HG02938 (cell line): ENCODE measurements around the gene ADARB2.

ENCODE experiments used
- ATAC-seq: cut with Tn5 transposase; IDR thresholded peaks from one replicate; pipeline ENCODE4 v1.9.1; 2021; ENCODE audit warnings: mild to moderate bottlenecking, moderate library complexity; ENCODE audit not compliant: unreplicated experiment

ADARB2 gene

DNA sequence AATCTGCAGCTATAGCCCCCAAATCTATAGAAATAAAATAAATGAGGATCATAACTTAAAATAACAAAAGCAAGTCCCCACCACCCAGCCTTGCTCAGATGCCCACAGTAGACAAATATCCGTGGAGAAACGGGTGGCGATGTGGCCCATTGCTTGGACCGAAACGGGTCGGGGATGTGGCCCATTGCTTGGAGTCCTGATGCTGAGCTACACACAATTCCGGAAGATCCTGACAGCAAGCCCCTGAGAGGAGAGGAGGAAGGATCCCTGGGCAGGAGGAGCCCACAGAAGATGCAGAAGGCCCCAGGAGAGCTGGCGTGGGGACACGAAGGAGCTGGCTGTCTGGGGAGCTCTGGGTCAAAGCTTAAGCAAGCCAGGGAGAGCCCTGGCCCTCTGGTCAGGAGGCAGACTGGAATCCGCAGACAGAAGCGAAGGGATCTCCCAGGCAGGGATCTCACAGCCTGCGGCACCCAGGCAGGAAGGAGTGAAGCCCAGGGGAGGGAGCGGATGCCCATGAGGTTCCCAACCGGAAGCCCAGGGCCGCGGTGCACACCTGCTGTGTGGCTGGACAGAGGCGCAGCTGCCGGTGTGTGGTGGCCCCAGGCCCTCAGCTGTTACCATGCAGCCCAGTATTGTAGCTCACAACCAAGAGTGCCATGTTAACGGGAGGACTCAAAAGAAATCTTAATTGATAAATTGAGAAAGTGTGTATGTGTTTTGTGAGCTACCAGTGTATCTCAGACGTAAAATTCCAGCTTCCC lies 138.8 kb downstream of the ADARB2 start:
- no peak for ATAC-seq

DNA sequence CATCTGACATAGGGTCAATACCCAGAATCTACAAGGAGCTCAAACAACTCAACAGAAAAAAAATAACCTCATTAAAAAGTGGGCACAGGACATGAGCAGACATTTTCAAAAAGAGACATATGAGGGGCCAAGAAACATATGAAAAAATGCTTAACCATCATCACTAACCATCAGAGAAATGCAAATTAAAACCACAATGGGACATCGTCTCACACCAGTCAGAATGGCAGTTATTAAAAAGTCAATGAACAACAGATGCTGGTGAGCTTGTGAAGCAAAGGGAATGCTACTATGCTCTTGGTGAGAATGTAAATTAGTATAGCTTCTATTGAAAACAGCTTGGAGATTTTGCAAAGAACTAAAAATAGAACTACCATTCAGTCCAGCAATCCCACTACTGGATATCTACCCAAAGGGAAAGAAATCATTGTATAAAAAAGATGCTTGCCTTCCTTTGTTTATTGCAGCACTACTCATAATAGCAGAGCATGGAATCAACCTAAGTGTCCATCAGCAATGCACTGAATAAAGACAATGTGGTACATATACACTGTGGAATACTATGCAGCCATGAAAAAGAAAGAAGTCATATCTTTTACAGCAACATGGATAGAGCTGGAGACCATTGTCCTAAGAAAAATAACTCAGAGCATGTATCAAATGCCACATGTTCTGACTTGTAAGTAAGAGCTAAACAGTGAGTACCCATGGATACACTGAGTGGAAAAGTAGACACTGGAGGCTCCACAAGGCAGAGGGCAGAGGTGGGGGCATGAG lies 139.8 kb downstream of the ADARB2 start:
- no peak for ATAC-seq

DNA sequence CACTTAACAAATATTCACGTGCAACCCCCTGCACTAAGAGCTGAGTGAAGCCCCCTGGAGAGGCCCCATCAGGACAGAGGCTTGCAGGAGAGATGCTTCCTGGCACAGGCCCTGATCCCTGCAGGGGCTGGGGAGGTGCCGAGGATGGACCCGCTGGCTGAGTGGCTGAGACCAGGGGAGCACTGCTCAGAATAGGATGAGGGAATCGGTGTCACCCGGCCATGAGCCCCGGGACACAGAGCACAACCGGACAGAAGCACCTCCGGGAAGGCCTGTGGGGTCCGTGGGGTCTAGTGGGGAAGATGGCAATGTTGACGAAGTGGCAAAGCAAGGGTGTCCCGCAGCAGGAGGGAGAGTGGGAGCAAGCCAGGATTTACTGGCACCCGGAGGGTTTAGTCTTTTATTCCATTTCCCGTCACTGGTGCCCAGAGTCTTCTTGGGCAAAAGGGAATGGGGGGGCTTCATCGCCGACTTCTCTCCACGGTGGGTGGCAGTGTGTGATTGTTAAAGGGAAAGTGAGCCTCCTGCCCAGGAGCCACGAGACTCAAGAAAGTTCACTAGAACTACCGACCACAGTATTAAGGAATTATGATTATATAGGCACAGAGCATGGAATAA lies 140.7 kb downstream of the ADARB2 start:
- ATAC-seq: no peak

DNA sequence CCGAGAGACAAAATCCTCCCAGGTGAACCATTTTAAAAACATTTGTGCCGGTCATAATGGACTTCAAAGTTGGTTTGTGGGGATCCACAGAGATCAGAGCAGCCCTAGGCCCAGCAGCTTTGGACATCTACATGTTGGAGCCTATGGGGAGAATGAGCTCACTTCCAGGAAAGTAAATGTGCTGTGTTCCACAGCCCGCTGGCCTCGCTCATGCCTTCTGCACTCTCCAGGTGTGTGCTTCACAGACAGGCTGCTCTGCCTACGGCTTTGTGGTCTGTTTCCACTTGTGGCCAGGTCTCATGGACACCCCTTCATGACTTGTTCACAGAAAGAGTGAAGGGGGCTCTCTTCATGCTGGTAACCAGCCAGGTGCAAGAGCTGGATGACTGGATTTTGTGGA lies 141.6 kb downstream of the ADARB2 start:
- no peak for ATAC-seq

DNA sequence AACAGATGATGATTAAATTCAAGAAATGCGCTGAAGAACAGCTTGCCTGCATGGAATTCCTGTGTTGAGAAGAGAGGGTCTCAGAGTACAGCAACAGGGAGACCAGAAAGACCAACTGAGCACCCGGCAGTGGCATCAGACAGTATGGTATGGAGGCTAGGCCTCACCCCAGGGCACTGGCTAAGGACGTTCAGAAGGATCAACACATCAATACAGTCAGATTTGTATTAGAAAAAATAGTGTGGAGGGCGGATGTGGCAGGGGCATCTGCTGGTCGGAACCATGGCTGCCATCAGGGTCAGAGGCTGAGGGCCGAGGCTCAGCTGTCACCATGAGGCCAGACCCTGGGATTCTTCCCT lies 142.1 kb downstream of the ADARB2 start:
- no peak for ATAC-seq

DNA sequence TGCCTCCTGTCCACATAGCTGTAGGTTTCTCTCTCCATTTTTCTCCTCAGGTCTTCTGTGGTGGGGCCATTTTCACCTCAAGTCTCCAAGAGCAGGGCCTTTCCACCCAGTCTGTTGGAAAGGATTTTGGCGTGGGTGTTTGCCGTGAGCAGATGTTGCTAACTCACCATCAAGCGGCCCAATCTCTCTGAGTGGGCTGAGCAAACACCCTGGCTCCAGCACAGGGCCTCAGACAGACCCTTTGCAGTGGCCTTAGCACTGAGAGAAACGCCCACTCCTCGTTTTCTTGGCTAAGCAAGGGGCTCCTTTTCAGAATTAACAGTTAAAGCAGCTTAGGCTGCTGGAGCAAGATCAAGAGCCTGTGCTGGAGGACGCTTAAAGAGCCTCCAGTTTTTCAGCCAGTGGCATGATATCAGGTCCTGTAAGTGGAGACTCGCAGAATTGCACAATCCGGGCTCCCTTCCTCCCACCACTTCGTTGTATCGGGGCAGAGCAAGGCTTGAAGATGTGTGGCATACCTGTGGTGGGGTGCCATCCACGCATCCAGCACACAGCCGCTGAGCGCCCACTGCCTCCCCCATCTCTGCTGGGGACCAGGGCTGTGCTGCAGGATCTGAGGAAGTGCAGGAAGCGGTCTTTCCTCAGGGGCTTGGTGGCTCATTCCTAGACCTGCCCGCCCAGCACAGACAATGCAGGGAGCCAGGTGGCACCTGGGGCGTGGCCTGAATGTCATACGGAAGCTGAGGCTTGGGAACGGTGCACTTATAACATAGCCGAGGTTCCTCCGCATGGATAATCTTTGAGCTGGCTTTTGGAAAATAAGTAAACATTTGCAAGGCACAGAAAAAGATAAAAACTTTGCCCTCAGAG lies 142.7 kb downstream of the ADARB2 start:
- no peak for ATAC-seq

DNA sequence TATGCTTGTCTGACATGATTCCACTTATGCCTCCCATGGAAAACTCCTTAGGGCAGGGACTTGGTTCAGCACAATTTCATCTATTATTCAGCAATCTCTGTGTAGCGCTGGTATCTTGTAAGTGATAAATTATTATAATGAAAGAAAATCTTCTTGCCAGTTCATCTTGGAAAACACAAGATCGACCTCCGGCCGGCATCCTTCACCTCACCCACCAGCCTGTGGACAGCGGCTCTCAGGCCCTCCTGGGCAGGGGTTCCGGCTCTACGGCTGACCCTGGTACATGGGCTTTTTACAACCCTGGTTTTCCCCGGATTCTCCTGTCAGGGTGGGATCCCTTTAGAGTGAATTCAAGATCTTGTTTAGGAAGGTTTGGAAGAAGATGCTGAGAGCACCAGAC lies 145.6 kb downstream of the ADARB2 start:
- no peak for ATAC-seq

DNA sequence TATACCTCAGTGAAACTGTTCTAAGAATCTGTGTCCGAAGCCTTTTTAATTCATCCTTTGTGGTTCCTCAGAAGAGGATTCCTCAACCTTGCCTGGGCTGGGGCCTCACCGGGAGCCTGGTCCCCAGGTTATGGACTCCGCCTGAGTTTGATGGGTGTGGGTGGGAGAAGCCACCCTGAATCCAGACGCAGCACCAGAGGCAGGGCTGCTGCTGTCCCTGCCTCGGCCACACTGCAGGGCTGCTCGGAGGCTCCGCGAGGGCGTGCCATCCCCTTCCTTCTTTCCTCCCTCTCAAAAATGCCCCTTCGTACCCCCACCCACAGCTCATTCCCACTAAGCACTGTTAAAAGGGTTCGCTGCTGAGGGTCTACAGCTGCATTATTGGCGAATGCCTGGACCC lies 146.3 kb downstream of the ADARB2 start:
- ATAC-seq: no peak

DNA sequence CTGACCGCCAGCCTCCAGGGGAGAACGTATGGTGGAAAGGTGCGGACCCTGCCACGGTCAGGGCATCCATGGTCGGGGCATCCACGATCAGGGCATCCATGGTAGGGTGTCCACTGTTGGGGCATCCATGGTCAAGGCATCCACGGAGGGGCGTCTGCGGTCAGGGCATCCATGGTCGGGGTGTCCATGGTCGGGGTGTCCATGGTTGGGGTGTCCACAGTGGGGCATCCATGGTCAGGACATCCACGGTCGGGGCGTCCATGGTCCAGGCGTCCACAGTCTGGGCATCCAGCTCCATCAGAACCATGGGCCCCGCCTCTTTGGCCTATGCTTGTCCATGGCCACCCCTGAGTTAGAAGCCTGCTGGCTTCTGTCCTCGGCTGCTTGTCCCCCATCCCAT lies 148.1 kb downstream of the ADARB2 start:
- ATAC-seq: no peak

DNA sequence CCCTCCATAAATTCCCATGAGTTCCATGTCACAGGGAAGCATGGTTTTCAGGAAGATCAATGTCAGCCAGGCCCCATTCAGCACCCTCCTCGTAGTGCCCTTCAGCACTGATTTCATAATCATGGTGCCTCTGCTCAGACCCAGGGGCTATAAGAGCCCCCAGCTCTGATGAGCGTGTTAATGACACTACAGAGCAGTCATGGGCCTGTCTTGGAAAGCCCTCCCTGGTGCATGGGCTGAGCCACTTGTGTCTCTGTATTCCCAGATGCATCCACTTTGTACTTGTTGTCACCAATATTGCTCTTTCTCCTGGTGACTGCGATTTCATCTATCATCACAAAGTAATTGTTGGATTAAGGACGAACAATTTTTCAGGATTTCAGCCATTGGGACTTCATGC lies 154.6 kb downstream of the ADARB2 start:
- ATAC-seq: no peak

DNA sequence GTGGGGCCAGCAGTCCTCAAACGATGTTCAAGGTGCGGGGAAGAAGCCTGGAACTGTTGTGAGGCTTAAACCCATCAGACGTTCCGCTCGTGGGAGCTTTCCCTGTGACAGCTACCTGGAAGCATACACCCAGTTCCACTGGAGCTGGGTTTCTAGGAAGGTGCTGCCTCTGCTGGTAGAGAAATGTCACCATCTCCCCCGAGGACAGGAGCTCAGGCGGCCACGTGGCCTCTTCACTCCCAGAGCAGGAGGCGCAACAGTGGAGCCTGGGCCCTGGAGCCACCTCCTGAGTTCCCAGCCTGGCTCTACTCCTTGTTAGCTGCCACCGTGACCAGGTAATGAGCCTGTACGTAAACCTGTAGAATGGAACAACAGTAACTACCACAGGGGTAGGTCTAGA lies 156.1 kb downstream of the ADARB2 start:
- no peak for ATAC-seq

DNA sequence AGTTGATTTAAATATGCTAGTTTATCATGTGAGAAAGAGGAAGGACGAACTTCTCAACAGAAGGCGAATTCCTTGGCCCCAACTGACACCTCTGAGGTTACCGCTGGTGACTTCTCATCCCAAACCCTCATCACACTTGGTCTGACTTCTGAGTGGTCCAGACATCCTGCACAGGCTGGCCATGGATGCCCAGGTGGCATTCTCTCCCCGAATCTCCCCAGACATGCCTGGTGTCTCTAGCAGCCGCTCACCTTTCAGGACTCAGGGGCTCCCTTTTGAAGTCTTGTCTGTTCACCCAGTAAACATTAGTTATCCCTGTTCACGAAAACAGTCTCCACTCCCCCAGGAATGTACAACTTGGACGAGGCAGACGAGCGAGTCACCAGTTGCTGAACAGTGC lies 157.7 kb downstream of the ADARB2 start:
- ATAC-seq: no peak

DNA sequence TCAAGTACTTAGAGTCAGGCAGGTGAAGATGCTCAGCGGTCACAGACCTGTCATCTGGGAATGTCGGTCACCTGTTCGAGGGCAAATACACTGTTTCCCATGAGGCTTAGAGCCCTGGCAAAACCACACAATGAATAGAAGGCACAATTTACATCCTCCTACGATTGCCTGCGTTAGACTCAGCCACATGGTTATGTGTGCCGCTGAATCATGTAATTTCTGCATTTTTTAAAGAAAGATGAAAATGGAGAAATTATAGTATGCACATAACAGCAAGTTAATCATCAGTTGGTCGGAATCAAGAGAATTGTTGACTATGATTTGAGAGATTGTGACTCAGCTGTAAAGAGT lies 158.2 kb downstream of the ADARB2 start:
- ATAC-seq: no peak

DNA sequence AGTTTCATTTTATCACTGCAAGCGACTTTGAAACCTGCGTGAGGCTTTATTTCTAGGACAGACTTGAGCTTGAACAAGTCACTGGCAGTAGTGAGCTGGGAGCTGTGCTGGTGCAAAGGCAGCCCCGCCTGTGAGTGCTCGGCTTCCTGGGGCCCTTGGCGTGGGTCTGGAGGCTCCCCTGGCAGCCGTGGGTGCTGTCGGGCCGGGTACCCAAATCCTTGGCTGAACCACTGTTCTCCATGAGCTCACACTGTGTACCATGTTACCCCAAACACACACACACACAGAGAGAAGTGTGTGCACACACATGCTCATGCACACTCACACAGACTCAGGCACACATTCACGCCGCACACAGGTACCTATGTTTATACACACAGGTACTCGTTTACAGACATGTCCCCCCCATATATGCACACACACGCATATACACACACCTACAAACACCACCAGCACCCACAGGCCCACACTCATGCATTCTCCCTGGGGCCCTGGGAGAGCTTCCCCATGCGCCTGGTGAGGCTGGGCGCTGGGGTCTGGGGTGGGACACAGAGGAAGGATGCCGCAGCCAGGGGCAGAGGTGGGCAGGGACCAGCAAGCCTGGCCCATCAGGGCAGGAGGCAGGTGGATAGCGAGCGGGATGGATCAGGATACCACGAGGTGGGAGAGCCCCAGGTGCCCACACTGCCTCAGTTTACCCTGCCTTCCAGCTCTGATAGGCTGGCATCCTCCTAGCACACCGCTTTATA lies 158.8 kb downstream of the ADARB2 start:
- no peak for ATAC-seq

DNA sequence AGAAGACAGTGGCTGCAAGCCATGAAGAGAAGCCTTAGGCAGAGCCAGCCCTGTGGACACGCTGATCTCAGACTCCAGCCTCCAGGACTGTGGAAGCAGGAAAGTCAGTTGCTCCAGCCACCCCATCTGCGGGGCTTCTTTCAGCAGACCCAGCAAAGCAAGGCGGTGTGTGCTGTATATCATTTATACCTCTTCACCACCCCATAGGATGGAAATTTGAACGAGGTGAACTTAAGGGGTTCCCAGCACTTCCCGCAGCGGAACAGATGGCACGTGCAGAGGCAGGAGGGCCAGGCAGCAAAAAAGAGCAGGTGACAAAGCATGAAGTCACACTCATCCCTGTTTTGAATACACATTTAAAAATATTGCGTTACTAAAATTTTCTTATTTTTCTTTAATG lies 159.4 kb downstream of the ADARB2 start:
- no peak for ATAC-seq

DNA sequence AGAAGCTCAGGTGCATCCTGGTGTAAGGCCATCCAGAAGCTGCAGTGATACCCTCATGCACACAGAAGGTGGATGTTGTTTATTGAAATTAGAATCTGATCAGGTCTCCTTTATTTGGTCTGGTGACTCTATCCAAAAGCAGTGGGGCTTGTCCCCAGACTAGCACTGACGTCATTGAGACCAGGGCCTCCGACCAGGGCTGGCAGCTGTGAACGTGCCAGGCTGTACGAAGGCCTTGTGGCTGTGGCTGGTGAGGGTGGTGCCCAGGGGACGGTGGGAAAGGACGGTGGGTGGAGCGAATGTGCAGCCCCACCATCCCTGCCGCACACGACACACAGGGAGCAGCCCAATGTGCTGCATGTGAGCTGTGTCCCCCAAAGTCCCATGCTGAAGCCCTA lies 160.0 kb downstream of the ADARB2 start:
- ATAC-seq: no peak

DNA sequence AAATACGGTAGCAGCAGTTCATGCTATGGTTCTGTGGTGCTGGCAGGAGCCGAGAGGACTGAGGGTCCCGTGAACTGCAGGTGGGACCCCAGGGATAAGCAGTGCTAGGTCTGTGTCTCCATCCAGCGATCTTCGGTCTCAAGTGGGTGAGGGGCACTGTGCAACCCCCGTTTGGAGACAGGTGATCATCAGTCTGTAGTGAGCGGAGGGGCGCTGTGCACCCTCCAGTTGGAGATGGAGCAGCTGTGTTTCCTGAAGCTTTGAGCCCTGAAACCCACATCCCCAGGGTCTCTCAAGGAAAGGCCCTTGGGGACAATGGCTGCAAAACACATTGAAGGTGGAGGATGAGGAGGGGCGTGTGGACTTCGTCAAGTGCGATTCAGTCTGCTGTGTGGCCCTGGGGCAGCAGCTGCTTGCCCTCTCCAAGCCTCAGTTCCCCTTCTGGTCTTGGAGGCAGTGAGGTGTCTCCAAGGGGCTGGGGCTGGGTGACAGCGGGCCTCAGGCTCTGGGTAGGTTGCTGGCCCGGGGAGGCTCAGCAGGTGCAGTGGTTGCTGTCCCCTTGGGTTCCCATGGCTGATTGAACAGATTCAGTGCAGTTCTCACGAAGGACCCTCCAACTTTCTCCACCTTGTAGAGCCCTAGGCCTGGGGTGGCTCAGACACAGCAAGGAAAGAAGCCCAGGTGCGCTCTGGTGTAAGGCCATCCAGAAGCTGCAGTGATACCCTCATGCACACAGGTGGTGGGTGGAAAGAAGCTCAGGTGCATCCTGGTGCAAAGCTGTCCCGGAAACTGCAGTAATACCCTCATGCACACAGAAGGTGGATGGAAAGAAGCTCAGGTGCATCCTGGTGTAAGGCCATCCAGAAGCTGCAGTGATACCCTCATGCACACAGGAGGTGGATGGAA lies 160.6 kb downstream of the ADARB2 start:
- no peak for ATAC-seq

DNA sequence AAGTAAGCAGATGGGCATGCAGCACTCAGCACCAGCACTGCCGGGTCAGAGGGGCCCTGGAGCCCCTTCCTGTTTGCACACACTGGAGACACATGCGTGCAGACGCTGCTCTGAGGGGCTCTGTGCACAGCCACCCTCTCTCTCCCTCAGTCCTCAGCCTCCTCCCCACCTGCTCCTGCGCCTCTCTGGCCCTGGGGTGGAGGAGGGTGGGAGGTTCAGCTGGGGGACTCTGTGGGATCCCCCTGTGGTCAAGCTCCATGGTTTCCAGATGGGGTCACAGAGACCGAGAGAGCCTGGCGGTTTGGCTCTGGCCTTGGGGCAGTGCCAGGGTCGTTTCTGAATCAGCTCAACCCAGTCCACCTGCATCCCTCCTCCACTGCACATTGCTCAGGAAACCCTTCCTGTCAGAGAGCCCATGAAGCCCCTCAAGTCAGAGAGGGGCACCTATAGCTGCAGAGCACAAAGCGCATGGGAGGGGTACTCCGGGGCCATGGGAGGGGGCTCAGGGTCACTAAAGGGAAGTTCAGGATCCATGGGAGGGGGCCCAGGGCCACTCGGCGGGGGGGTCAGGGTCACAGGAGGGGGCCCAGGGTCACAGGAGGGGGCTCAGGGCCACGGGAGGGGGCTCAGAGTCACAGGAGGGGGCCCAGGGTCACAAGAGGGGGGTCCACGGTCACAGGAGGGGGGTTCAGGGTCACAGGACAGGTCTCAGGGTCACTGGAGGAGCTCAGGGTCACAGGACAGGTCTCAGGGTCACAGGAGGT lies 161.7 kb downstream of the ADARB2 start:
- ATAC-seq: no peak

DNA sequence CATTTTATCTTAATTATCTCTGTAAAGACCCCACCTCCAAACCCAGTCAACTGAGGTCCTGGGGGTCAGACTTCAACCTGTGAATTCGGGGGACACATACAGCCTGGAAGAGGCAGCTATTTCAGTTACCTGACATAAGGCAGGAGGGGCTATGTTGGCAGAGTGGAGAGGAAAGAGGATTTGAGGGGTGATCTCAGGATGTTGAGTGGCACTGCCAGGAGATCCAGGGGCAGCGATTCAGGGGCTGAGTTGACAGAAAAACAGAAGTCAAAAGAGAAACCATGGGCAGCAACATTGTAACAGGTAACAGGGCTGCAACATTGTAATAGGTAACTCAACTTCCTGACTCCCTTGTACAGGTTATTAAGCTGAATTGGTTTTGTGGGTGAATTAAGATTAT lies 162.6 kb downstream of the ADARB2 start:
- ATAC-seq: no peak
